ENCODE results near the gene ABCB11.

GRCh38 chr2:169014780-169015179 is 16.3 kb downstream of the ABCB11 start:
- TF ChIP-seq EZH2 (IDR thresholded peaks at IDR 0.05; ENCODE audit: borderline replicate concordance, low read depth, low read length, severe bottlenecking), result no peak
- TF ChIP-seq CTCF (IDR thresholded peaks at IDR 0.05; ENCODE audit: extremely low read depth in 1 of 2, insufficient read depth in 1 of 2, low read depth in 1 of 2, low read length in 2 of 2), result no peak
- TF ChIP-seq POLR2A (IDR thresholded peaks at IDR 0.05; ENCODE audit: low read depth, low read length), result no peak
- no peak for TF ChIP-seq POLR2AphosphoS5 (IDR thresholded peaks at IDR 0.05; ENCODE audit: insufficient read depth, low read depth, low read length)

Data from endothelial cell of umbilical vein (primary cell).